BLaER1 treated with 17β-estradiol and CSF1 and Interleukin-3, amounts not matched to agents 10 nM and 100 nM (cell line): ENCODE results near the gene PSMB2.

Experiments
- H3K27ac ChIP-seq, 11 experiments: shearing (Covaris generic); formaldehyde crosslinking; 2 replicates each; pipeline ENCODE4 v1.8.1; 2022
- H3K27me3 ChIP-seq, 11 experiments: shearing (Covaris generic); formaldehyde crosslinking; 2 replicates each; pipeline ENCODE4 v1.8.1; 2022
- H3K36me3 ChIP-seq, 11 experiments: shearing (Covaris generic); formaldehyde crosslinking; 2 replicates each; pipeline ENCODE4 v1.8.1; 2022
- H3K4me1 ChIP-seq, 10 experiments: shearing (Covaris generic); formaldehyde crosslinking; 2 replicates each; pipeline ENCODE4 v1.8.1; 2022
- H3K4me2 ChIP-seq, 11 experiments: shearing (Covaris generic); formaldehyde crosslinking; 2 replicates each; pipeline ENCODE4 v1.8.1; 2022
- H3K4me3 ChIP-seq, 10 experiments: shearing (Covaris generic); formaldehyde crosslinking; 2 replicates each; pipeline ENCODE4 v1.8.1; 2022
- H3K9ac ChIP-seq, 11 experiments: shearing (Covaris generic); formaldehyde crosslinking; 2 replicates each; pipeline ENCODE4 v1.8.1; 2022
- H3K9me3 ChIP-seq, 11 experiments: shearing (Covaris generic); formaldehyde crosslinking; replicated peaks in 1 of 11; 2 replicates each; pipeline ENCODE4 v1.8.1; 2022
- H4K20me1 ChIP-seq, 11 experiments: shearing (Covaris generic); formaldehyde crosslinking; 2 replicates each; pipeline ENCODE4 v1.8.1; 2022
- Cebpa-rat ChIP-seq, 11 experiments: shearing (Covaris generic); IDR thresholded peaks; 2 replicates each; pipeline ENCODE4 v1.8.1; 2022

Gene PSMB2

DNA sequence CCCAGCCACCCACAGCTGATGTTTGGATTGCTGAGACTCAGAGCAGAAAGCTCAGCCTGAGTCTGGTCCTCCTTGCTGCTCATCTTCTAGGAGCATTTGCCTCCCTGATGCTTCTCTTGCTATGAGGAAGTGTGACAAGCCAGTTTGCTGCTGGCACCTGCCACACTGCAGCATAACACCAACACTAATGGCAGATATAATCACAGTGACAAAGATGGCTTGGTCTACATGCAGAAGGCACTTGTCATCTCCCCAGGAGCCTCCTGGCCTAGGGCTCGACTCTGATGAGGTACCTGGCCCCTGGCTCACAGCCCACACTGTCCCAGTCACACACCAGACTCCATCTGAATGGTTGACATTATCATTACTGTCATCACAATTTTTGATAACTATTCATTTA is 13.9 kb upstream of the PSMB2 start:
- Histone ChIP-seq H3K36me3 (no peaks in the 10 kb centered on the region), H4K20me1 (no peaks in the 10 kb centered on the region), H3K4me3 (no peak overlapping the region), H3K9me3 (no peaks in the 10 kb centered on the region), H3K9ac (no peak overlapping the region), H3K27me3 (no peaks in the 10 kb centered on the region), H3K4me2 (no peak overlapping the region), H3K27ac (no peak overlapping the region), H3K4me1 (no peaks in the 10 kb centered on the region)
- no peak for TF ChIP-seq Cebpa-rat (IDR thresholded peaks at IDR 0.05)

DNA sequence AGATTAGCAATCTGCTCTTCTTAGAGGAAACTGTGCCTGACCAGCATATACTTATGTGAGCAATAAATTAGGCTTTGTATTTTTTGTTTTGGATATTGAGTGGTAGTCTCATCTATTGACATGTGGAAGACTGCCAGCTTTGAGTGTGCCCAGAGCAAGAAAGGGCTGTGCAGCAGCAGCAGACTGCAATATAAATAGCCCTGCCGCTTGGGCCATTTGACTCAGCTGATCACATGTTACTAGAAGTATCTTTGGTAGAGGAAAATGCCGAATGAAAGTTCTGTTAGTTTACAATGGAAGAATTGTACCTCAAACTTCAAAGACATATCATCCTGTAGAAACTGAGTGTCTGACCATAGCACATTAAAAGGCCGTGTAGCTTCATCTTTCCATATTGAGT is 9.1 kb upstream of the PSMB2 start:
- no peak overlapping the region for H3K4me3 ChIP-seq

DNA sequence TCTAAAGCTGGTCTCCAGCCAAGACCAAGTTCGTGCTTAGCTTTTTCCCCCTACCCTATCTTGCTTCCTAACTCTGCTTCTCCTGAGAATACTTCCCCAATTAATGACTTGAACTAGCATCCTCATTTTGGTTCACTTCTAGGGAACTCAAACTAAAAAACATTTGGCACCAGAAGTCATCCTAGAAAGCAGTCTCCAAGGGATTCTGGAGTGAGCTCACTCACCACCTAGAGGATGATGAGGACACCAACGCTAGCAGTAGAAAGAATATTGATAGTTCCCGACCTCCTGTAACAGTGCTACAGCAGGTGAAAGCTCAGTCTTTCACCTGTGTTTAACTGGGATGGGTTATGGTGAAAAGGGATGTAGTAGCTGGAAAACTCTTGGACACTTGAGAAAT is 4.7 kb upstream of the PSMB2 start:
- H3K4me1 ChIP-seq: peaks cover 0 to 8% (median 7%) of the 10 kb centered on the region in 10 experiments; a peak in 10 of 20 replicates
- no peak overlapping the region for H3K27ac ChIP-seq
- no peaks in the 10 kb centered on the region for H3K36me3 ChIP-seq
- no peak overlapping the region for H3K4me3 ChIP-seq
- TF ChIP-seq Cebpa-rat (IDR thresholded peaks at IDR 0.05): no peak
- no peak overlapping the region for H3K9ac ChIP-seq
- no peaks in the 10 kb centered on the region for H4K20me1 ChIP-seq
- peaks cover 0 to 10% (median 0%) of the 10 kb centered on the region in 11 experiments; a peak in 6 of 22 replicates for H3K27me3 ChIP-seq
- no peaks in the 10 kb centered on the region for H3K9me3 ChIP-seq
- H3K4me2 ChIP-seq: 0 out of 22 replicates have a peak overlapping the region, but pooled peaks of 1 of the 11 experiments have one; percentile 23

More for the DNA sequence above, 9.1 kb upstream of the PSMB2 start:
- H3K27ac ChIP-seq: no peak overlapping the region
- H3K4me1 ChIP-seq: 0 out of 20 replicates have a peak, but pooled peaks cover 0 to 6% (median 0%) of the 10 kb centered on the region in 10 experiments
- no peak for TF ChIP-seq Cebpa-rat (IDR thresholded peaks at IDR 0.05)
- no peak overlapping the region for H3K9ac ChIP-seq
- H3K36me3 ChIP-seq: no peaks in the 10 kb centered on the region
- H4K20me1 ChIP-seq: no peaks in the 10 kb centered on the region
- H3K9me3 ChIP-seq: no peaks in the 10 kb centered on the region
- H3K4me2 ChIP-seq: no peak overlapping the region
- peaks cover 0 to 9% (median 0%) of the 10 kb centered on the region in 11 experiments; a peak in 4 of 22 replicates for H3K27me3 ChIP-seq

DNA sequence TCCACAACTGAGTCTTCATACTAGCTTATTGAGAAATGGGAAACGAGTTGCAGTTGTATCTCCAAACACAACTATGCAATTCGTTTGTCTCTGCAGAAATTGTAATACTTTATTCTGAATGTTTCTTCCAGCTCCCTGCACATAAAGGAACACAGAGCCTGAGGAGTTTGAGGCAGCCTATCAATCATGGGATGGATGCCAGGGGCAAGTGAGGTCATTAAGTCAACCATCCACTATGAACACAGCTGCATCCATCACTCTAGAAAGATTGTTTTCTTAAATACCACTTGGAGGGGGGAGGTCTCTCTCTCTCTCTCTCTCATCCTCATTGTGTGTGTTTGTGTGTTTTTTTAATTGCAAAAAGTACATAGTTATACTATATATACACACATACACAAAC is 2.9 kb upstream of the PSMB2 start:
- Histone ChIP-seq H3K27me3 (peaks cover 0 to 10% (median 0%) of the 10 kb centered on the region in 11 experiments; a peak in 6 of 22 replicates), H3K9ac (no peak overlapping the region), H3K9me3 (no peaks in the 10 kb centered on the region; a peak in 3 of 22 replicates), H3K4me1 (peaks cover 13 to 24% (median 21%) of the 10 kb centered on the region in 10 experiments), H3K27ac (no peak overlapping the region), H4K20me1 (peaks cover 0 to 18% (median 0%) of the 10 kb centered on the region in 11 experiments; a peak in 8 of 22 replicates), H3K4me2 (no peak overlapping the region), H3K36me3 (no peaks in the 10 kb centered on the region), H3K4me3 (no peak overlapping the region)
- TF ChIP-seq Cebpa-rat (IDR thresholded peaks at IDR 0.05): no peak

DNA sequence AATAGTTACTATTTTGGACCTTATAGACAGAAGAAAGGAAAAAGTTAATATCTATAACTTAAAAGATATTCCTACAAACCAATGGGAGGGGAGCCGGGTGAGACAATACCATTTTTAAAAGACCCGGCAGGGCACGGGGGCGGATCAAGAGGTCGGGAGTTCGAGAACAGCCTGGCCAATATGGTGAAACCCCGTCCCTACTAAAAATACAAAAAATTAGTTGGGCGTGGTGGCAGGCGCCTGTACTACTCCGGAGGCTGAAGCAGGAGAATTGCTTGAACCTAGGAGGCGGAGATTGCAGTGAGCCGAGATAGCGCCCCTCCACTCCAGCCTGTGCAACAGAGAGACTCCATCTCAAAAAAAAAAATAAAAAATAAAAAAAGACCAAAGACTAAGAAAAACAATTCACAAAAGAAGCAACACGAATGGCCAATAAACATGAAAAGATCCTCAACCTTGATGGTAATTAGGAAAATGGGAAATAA is 1.2 kb upstream of the PSMB2 start:
- peak overlapping the region; percentile 78 to 98 (median 89) for H3K4me3 ChIP-seq
- no peak for TF ChIP-seq Cebpa-rat (IDR thresholded peaks at IDR 0.05)
- H4K20me1 ChIP-seq: peaks cover 0 to 34% (median 14%) of the 10 kb centered on the region in 11 experiments; a peak in 15 of 22 replicates
- peaks cover 0 to 9% (median 0%) of the 10 kb centered on the region in 11 experiments; a peak in 6 of 22 replicates for H3K36me3 ChIP-seq
- H3K4me1 ChIP-seq: peaks cover 30 to 41% (median 37%) of the 10 kb centered on the region in 10 experiments
- peak overlapping the region; percentile 75 to 97 (median 93) for H3K4me2 ChIP-seq
- H3K9me3 ChIP-seq: no peaks in the 10 kb centered on the region; a peak in 3 of 22 replicates
- peak overlapping the region; percentile 3 to 97 (median 89); a peak in 20 of 22 replicates for H3K27ac ChIP-seq
- H3K27me3 ChIP-seq: peaks cover 0 to 10% (median 0%) of the 10 kb centered on the region in 11 experiments; a peak in 6 of 22 replicates
- H3K9ac ChIP-seq: peak overlapping the region; percentile 87 to 99 (median 92)

DNA sequence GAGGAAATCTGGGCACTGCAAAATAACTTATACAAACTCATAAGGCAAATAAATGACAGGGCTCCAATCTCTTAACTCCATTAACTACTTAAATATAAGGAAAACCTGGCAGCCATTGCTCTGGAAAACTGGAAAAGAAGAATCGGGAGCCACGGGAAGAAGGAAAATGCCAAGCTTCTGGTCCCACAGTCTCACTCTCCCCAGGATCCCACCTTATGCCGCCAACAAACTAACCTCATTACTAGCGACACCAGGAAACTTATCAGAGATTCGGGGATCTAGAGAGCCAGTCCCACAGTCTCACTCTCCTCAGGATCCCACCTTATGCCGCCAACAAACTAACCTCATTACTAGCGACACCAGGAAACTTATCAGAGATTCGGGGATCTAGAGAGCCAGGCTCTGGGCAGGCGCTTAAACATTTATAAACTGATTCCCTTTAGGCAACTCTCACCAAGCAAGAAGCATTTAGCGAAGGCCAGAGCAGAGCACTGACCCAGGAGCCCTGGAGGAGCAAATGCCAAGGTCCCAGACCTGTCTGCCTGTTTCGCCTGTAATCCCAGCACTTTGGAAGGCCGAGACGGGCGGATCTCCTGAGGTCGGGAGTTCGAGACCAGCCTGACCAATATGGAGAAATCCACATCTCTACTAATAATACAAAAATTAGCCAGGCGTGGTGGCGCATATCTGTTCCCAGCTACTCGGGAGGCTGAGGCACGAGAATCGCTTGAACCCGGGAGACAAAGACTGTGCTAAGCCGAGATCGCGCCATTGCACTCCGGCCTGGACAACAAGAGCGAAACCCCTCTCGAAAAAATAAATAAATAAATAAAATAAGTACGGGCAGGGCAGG is 720 bp downstream of the PSMB2 start:
- Histone ChIP-seq H3K4me3 (peak overlapping the region; percentile 78 to 98 (median 89)), H3K9ac (peak overlapping the region; percentile 87 to 99 (median 92)), H3K9me3 (no peaks in the 10 kb centered on the region; a peak in 3 of 22 replicates), H4K20me1 (peaks cover 5 to 50% (median 29%) of the 10 kb centered on the region in 11 experiments; a peak in 16 of 22 replicates), H3K4me2 (peak overlapping the region; percentile 86 to 97 (median 94)), H3K27ac (peak overlapping the region; percentile 54 to 97 (median 89)), H3K4me1 (peaks cover 32 to 54% (median 47%) of the 10 kb centered on the region in 10 experiments), H3K27me3 (peaks cover 0 to 6% (median 0%) of the 10 kb centered on the region in 11 experiments; a peak in 4 of 22 replicates), H3K36me3 (peaks cover 4 to 22% (median 11%) of the 10 kb centered on the region in 11 experiments; a peak in 19 of 22 replicates)
- TF ChIP-seq Cebpa-rat (IDR thresholded peaks at IDR 0.05): no peak

DNA sequence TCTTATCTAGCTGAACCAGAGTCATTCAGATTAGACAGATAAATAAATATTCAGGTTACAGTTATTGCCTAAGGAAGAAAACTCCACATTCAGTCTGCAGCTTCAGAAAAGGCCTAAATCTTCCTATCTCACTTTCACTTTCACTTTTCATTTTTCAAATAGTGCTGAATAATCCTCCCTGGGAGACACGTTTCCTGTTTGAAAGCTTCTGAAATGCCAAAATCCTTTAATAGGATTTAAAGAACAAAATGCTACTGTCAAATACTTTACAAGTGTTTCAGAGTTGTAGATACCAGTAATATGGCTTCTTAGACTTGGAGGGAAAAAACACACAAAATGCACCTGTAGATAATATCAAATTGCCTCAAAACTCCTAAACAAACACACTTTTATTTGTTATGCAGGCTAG is 3.9 kb downstream of the PSMB2 start:
- Histone ChIP-seq H3K4me3 (peak overlapping the region; percentile 33 to 55 (median 49); a peak in 18 of 20 replicates), H3K4me2 (peak overlapping the region; percentile 64 to 97 (median 92)), H3K27ac (peak overlapping the region; percentile 11 to 82 (median 66); a peak in 20 of 22 replicates), H3K36me3 (peaks cover 36 to 54% (median 43%) of the 10 kb centered on the region in 11 experiments), H3K9me3 (no peaks in the 10 kb centered on the region; a peak in 3 of 22 replicates), H3K4me1 (peaks cover 28 to 47% (median 41%) of the 10 kb centered on the region in 10 experiments), H3K27me3 (no peaks in the 10 kb centered on the region), H4K20me1 (peaks cover 12 to 79% (median 50%) of the 10 kb centered on the region in 11 experiments; a peak in 19 of 22 replicates), H3K9ac (peak overlapping the region; percentile 46 to 70 (median 58); a peak in 18 of 22 replicates)
- no peak for TF ChIP-seq Cebpa-rat (IDR thresholded peaks at IDR 0.05)

DNA sequence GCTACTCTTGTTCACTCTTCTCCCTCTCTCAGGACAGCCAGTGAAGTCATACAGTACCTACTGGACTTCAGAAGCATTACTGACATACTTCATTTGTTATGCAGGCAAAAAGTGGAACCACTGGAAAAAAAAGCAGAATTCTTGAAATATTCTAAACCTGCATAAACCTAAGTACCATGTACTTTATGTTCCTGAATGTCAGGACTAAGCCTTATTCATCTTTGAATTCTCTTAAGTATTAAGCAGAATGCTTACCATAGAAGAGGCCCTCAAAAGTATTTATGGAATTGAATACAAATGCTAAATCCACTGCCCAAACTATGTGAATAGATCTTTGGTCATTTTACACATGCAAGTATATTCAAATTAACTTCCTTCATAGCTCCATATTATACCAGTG is 7.8 kb downstream of the PSMB2 start:
- Histone ChIP-seq H3K4me2 (no peak overlapping the region), H3K4me3 (no peak overlapping the region), H3K27ac (no peak overlapping the region), H3K4me1 (peaks cover 11 to 23% (median 20%) of the 10 kb centered on the region in 10 experiments), H4K20me1 (peaks cover 25 to 94% (median 74%) of the 10 kb centered on the region in 11 experiments; a peak in 20 of 22 replicates), H3K9me3 (no peaks in the 10 kb centered on the region), H3K36me3 (peaks cover 74 to 87% (median 81%) of the 10 kb centered on the region in 11 experiments), H3K9ac (no peak overlapping the region), H3K27me3 (no peaks in the 10 kb centered on the region)
- TF ChIP-seq Cebpa-rat (IDR thresholded peaks at IDR 0.05): no peak

DNA sequence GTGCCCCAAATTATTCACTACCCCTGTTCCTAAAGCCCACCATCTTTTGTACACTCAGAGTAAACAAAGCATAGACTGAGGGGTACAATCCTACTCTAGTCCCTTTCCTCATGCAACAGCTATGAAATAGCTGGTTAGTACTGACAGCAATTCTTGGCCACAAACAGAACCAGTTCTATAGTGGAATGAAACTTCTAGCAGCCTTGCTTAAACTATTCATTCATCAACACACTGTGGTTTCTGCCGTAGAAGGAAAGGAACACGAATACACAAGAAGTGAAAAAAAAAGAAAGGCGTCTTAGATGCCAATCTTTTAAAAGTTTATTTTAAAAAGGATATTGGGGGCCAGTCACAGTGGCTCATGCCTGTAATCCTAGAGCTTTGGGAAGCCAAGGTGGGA is 9.9 kb downstream of the PSMB2 start:
- no peak for TF ChIP-seq Cebpa-rat (IDR thresholded peaks at IDR 0.05)
- Histone ChIP-seq H3K4me3 (no peak overlapping the region), H3K9ac (no peak overlapping the region), H3K4me1 (peaks cover 0 to 1% (median 0%) of the 10 kb centered on the region in 10 experiments; a peak in 2 of 20 replicates), H3K4me2 (no peak overlapping the region), H3K27ac (no peak overlapping the region), H3K36me3 (peaks cover 93 to 99% (median 98%) of the 10 kb centered on the region in 11 experiments), H4K20me1 (peaks cover 28 to 96% (median 68%) of the 10 kb centered on the region in 11 experiments; a peak in 20 of 22 replicates), H3K9me3 (no peaks in the 10 kb centered on the region), H3K27me3 (no peaks in the 10 kb centered on the region)
